HCT116 (cell line): Measurements from ENCODE around the gene ZNF750.

Experiments
- CTCF ChIP-seq, 3 experiments: fragments of 200-600 bp in 1 of 3; sonication (generic) in 1 of 3; IDR thresholded peaks in 2 of 3; conservative IDR thresholded peaks in 1 of 3; 2 replicates each; pipeline ENCODE4 v1.5.1; 2012 to 2017; ENCODE audit warnings: low read depth in 2 of 3, low read length in 2 of 3, antibody characterized with exemption in 1 of 3, borderline replicate concordance in 1 of 3, control low read depth in 1 of 3, mild to moderate bottlenecking in 1 of 3, mixed read lengths in 1 of 3, mixed run types in 1 of 3, moderate library complexity in 1 of 3; ENCODE audit not compliant: insufficient read depth in 1 of 3
- EZH2 ChIP-seq: fragments of 200-600 bp; sonication (generic); IDR thresholded peaks from 2 replicates; pipeline ENCODE4 v1.6.1; 2017; ENCODE audit warnings: antibody characterized with exemption, mixed run types
- EZH2phosphoT487 ChIP-seq: fragments of 200-600 bp; IDR thresholded peaks from 2 replicates; pipeline ENCODE4 v1.6.1; 2018; ENCODE audit warnings: antibody characterized with exemption, borderline replicate concordance
- JUND ChIP-seq: IDR thresholded peaks from 2 replicates; pipeline ENCODE4 v1.6.1; 2012
- MAX ChIP-seq: IDR thresholded peaks from 2 replicates; pipeline ENCODE4 v1.6.1; 2012
- POLR2A ChIP-seq: IDR thresholded peaks from 2 replicates; pipeline ENCODE4 v1.7.0; 2011; ENCODE audit warnings: borderline replicate concordance; ENCODE audit not compliant: insufficient read depth, insufficient read length; ENCODE audit errors: extremely low read depth
- POLR2AphosphoS5 ChIP-seq: IDR thresholded peaks from 2 replicates; pipeline ENCODE4 v1.6.1; 2011; ENCODE audit warnings: mild to moderate bottlenecking, low read depth, low read length, moderate library complexity
- ZFX ChIP-seq: fragments of 450-650 bp; IDR thresholded peaks from 2 replicates; pipeline ENCODE4 v1.6.1; 2017

- TF ChIP-seq ZFX, result no peak
- TF ChIP-seq JUND, result no peak
- no peak for TF ChIP-seq POLR2A
- TF ChIP-seq CTCF (IDR thresholded peaks at IDR 0.05 in 2 of 3, conservative IDR thresholded peaks at IDR 0.05 in 1 of 3; ENCODE audit: borderline replicate concordance in 1 of 3, insufficient read depth in 1 of 3, low read depth in 2 of 3, low read length in 2 of 3), result no peak
- TF ChIP-seq POLR2AphosphoS5, result no peak
- TF ChIP-seq EZH2, result no peak
- TF ChIP-seq MAX, result no peak
- no peak for TF ChIP-seq EZH2phosphoT487
Measured at GRCh38 chr17:82808921-82809905, 30.6 kb downstream of the ZNF750 start.
